GM12801 (cell line): ENCODE results near the gene ZNHIT6.

ENCODE experiments used
- CTCF ChIP-seq: IDR thresholded peaks from one replicate; pipeline ENCODE4 v1.5.1; 2011; ENCODE audit warnings: control low read depth; ENCODE audit not compliant: insufficient read length; ENCODE audit errors: extremely low read depth

Gene ZNHIT6

GRCh38 chr1:85683292-85684025 lies 24.8 kb downstream of the ZNHIT6 start:
- no peak for TF ChIP-seq CTCF

- no peak for TF ChIP-seq CTCF
These were observed 27.1 kb downstream of the ZNHIT6 start for GRCh38 chr1:85681087-85681486.

- no peak for TF ChIP-seq CTCF
These were observed 30.0 kb downstream of the ZNHIT6 start for GRCh38 chr1:85678193-85678592.

GRCh38 chr1:85677656-85678055 lies 30.6 kb downstream of the ZNHIT6 start:
- TF ChIP-seq CTCF, result no peak

- TF ChIP-seq CTCF, result no peak
These were observed 36.1 kb downstream of the ZNHIT6 start for GRCh38 chr1:85672031-85672660.

GRCh38 chr1:85665932-85666331 lies 42.3 kb downstream of the ZNHIT6 start:
- no peak for TF ChIP-seq CTCF

GRCh38 chr1:85663382-85663781 lies 44.9 kb downstream of the ZNHIT6 start:
- TF ChIP-seq CTCF, result no peak
